Middle frontal gyrus (tissue), 1 donor: ENCODE data around the gene ZBTB22.

ENCODE experiments used
- DNase-seq: peaks from one replicate; pipeline ENCODE4 v3.0.0-alpha.2; 2015; ENCODE audit warnings: low spot score; ENCODE audit errors: extremely low spot score

The ZBTB22 gene

DNA sequence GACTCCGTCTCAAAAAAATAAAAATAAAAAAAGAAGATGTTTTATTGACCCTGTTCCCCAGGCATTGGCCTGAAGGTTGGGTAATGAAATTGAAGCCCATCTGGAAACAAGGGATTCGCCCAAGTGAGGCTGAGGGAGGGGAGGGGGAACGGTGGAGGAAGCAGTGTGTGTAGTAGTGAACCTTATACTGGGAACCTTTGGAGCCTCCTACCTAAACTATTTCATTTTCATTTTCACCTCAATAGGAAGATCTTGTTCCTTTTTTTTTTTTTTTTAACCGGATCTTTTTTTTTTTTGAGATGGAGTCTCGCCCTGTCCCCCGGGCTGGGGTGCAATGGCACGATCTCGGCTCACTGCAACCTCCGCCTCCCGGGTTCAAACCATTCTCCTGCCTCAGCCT lies 13.2 kb upstream of the ZBTB22 start:
- DNase-seq, result no peak

DNA sequence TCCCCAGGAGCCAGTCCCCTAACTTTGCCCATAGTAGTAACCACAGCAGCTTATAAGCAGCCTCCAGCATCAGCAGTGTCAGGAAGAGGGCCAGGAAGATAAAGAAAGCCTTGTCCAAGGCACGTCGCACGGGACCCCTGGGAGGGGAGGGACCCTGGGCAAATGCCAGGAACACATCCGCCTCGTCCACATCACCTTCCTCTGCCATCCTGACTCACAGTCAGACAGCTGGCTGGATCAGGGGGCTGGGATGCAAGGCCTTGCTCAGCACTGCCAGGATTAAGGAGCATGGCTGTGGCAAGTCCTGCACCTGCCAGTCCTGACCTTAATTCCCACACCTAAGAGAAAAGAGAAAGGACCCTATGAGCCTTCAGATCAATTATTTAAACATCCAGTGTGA lies 11.5 kb upstream of the ZBTB22 start:
- DNase-seq, result no peak

DNA sequence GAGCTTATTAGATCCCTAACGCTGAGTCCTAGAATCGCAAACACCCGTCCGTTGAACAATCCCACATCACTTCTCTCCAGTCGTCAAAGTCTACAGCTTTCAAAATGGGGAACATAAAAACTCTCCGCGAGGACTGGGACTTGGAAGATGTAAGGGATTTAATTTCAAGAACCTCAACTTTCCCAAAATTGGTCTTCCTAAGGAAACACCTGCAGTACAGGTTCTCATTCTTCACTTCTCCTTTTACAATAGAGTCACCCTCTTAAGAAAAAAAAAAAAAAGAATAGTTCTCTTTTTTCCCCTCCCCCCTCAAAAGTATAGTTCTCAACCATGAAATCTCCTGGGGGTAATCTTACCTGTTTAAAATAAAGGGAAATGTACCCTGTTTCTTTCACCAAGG lies 6.6 kb upstream of the ZBTB22 start:
- no peak for DNase-seq

DNA sequence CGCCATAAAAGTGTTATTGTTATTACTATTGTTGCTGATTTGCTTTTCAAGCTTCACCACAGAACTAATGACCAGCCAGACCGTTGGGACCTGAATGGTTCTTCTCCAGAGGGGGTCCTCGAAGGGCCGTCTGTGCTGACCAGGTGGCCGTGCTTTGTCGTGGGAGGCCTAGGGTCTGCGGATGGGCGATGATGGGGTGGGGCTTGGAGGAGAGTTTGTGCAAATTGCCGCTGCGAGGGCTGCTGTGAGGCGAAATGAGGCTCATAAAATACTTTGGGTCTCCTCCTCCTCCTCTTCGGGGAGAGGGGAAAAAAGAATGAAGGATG lies 6.0 kb upstream of the ZBTB22 start:
- DNase-seq, result no peak

DNA sequence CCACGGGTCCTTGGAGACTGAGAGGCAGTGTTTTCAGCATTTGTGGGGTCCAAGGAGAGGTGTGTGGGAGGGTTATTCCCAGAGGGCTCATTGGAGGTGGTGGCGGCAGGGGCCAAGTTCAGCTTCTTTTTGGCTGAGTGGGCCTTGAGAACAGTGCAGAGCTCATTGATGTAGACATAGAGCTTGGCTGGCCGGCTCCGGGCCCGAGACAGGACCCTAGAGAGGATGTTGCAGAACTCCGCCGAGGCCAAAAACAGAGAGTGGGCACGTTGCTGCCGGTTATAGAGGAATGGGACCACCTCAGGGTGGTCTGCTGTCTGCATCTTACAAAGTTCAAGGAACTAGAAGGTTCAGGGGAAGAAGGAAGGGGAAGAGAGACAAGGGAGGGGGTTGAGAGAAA lies 3.7 kb upstream of the ZBTB22 start:
- no peak for DNase-seq

DNA sequence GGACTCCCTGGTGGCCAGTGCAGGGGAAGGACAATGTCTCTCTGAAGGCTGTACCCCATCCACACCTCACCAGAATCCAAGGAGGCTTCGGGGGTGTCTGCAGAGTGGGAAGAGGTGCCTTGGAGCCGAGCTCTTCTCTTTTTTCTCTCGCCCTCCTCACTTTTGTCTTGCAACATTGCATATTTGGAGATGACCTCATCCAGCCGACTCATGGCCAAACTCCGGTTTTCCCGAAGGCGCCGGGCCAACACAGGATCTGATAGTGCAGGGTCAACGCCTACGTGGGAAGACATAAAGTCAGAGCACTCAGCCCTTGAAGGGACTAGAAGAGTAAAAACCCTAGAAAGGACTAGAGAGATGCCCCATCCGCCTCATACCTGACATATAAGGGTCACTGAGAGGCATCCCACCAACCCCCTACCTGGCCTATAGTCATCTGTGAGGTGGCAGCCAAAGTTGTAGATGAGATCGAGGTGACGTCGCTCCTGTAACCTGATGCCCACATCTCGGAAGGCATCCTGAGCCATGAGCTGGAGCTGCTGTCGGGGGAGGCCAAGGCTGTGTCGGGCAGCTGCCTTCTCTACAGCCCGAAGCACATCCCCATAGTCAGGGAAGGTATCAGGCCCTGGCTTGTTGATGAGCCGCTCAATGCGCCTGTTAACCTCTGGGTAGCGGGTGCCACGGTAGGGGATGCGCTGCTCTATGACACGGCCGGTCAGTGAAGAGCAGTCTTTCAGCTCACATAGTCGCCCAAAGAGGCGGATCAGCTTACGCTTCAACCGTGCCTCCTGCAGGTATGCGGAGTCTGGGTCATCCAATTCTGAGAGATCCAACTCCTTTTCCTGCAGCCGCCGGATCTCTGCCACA lies 3.0 kb upstream of the ZBTB22 start:
- DNase-seq, result no peak

DNA sequence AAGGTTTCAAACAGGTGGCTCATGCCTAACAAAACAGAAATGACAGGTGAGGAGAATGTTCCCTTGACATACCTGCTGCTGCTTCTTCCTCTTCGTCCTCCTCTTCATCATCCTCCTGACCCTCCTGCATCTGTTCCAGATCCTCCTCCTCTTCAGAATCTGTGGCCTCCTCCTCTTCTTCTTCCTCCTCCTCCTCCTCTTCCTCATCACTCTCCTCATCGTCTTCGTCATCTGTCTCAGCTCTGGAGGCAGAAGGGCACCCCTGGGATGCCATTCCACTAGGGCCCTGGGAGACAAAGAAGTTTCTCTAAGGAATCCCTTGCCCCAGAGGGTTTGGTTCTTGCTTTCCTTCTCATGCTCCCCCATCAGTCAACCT lies 2.4 kb upstream of the ZBTB22 start:
- no peak for DNase-seq

DNA sequence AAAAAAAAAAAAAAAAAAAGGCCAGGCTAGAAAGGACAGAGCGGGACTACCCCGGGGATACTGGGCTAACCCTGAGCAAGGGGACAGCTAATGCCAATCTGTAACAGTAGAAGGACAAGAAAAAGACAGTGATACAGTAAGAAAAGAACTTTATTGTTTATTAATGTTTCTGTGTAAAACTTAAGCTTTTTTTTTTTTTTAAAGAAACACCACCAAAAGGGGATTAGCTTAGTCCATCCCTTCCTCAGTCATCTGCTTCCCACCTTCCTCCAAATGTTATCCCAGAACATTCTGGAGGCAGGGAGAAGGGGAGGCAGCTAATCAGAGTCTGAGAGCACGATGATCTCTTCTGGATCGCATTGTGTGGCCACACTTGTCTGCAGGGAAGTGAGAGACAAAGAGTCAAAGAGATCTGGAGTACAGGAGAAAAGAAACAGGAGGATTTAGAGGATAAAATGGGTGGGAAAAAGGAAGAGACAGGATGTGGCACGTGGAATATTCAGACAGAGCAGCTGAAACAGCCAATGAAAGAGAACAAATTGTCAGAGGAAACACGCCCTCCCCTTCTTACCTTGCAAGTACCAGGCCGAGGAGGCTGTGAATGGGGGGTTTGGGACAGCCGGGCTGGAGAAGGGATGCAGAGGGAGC lies 1.0 kb upstream of the ZBTB22 start:
- no peak for DNase-seq

DNA sequence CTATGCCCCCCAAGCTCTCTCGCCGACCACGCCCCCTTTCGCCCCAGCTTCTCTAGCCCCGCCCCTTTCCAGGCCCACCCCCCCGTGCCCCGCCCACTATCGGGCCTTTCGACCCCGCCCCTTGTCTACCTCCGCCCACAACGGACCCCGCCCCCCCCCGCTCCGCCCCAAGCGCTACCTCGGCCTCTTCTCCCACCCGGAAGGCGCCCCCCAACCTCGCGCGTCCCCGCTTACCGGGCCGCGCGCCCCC lies 200 bp downstream of the ZBTB22 start:
- DNase-seq, result no peak

DNA sequence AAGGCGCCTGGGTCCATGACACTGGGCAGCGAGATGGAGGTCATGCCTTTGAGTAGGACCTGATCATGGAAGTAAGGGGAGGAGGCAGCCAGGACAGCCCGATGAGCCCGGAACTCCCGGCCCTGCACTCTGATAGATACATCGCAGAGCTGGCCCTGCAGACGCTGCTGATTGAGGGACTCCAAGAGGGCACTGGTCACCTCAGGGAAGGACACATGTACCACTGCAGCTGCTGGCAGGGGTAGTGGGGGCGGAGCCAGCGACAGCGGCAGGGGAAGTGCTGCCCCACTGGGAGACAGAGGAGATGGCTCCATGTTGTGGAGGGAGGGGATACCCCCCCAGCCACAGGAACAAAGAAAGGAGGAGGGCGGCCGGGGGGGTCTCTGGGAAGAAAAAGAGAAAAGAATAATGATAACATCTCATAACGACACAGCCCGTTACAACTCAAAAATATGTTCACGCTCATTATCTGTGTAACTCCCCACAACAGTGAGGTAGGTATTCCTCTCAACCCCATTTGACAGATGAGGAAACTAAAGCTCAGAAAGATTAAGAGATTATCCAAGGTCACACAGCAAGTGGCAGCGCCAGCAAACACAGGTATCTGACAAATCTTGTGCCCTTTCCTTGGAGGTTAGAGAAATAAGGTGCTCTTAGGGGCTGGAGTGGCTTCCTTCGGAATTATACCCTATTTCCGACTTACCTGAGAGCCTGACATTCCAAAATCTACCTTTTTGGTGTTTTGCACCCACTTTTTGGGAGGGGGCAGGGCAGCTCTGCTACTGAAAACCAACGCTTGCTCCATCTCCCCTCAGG lies 733 bp downstream of the ZBTB22 start:
- DNase-seq, result no peak

DNA sequence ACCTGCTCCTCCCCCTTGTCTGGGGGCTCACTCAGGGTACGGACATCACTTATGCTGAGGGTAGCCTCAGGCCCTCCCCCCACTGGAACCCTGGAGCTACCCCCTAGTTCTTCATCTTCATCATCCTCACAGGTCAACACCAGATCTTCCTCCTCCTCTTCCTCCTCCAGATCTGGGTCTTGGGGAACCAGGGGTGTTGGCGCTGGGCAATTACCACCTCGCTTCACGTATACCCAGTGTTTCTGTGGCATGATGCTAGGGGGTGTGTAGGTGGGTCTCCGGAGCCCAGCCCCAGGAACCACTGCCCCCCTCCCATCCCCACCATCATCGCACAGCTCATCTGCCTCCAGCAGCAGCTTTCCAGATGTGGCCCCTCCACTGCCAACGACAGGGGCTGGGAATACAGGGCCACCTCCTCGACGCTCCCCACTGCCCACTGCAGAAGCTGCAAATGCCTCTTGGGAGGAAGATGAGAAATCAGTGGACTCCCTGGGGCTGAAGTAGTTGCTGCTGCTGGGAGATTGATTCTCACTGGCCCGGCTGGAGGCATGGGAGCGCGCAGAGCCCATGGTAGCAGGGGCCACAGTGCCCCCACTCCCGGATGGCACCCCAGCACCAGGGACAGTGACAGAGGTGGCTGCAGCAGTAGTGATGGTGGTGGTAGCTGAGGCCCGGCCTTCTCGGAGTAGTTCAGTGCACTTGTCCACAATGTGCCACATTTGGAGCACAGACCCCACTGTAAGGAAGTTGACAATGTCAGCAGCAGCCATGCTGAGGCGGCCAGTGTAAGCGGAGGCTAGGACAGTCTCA lies 1.5 kb downstream of the ZBTB22 start:
- DNase-seq, result no peak

DNA sequence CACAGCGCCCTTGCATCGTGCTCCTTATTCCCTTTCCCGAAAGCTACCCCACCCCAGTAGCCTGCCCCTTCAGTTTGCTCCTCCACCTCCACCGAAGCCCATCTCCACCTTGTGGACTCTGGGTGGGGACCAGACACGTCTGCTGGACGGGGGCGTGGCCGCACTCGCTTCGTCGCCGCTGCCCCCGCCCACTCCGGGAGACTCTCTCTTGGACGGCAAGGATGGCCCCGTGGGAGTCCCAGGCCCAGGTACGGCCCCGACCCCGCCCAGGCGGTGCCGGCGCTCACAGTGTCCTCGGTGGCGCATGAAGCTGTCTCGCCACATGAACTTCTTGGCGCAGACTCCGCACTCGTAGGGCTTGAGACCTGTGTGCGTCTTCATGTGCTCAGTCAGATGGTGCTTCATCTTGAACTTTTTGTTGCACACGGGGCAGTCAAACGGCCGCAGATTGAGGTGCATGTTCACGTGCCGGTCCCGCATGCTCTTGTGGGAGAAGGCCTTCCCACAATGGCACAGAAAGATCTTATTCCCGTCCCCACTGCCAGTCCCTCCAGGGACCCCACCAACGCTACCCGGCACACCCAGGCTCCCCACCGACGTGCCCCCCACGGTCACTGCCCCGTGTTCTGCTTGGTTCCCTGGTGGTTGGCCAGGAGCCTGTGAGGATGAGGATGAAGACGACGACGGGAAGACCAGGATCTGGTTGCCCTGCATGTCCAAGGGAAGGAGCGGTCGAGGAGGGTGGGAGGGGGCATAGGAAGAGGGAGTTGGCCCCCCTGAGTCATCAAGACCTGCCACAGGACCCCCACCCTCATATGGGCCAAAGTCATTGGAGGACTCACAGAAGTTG lies 2.4 kb downstream of the ZBTB22 start:
- DNase-seq, result no peak

DNA sequence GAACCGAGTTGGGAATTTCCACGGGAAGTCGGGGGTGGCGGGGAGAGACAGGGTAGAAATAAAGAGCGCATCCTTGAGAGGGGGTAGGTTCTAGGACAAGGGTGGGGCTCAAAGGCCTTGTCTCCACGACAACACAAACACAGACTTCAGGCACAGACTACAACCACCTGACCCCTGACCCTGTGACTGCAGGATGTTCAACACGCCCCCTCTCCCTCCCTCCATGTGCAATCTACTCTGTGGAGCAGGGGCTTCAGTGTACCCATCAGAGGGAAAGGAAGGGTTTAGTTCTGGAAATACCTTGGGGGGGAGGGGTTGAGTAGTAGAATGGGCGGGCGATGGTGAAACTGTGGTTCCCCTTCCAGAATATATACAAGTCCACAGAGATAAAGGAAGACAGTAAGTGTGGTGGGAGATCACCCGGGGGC lies 3.0 kb downstream of the ZBTB22 start:
- DNase-seq, result no peak

DNA sequence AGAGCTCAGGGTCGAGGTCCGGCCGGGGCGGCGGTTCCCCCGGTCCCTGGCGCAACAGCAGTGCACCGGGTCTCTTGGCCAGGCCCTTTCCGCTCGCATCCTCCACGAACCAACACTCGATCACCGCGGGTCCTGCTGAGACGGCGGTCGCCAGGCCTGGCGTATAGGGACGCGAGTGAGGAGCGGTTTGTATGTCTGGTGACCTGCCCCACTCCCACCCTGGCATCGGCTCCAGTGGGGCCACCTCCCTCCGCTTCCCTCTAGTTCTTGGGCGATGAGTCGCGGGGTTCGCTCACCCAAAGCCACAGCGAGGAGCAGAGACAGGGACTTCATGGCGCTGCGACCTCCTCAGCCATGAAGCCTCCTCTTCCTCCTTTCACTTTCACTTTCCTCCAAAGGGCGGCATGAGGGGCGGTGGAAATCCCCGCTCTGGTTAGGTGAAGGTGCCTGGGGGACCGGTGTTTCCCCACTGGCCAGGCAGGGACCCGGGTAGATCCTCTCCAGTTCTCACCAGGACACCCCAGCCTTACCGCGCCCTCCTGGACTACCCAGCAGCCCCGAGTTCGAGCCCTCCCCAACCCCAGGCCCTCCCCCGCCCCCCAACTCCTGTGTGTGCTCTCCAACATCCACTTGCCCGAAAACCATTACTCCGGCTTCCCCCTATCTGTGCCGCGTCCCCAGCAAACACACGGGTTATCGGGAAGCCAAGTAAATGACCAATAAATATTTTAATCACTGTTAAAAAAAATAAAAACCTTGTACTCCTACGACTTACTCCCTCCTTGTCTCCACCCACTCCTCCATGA lies 3.6 kb downstream of the ZBTB22 start, which contains the start of gene TAPBP:
Gene TAPBP, minus strand, starts transcription at position 370 of the 806 bp plus-strand sequence. Its CDS starts 37 bp downstream, at position 333.
- peak; percentile 6 for DNase-seq

DNA sequence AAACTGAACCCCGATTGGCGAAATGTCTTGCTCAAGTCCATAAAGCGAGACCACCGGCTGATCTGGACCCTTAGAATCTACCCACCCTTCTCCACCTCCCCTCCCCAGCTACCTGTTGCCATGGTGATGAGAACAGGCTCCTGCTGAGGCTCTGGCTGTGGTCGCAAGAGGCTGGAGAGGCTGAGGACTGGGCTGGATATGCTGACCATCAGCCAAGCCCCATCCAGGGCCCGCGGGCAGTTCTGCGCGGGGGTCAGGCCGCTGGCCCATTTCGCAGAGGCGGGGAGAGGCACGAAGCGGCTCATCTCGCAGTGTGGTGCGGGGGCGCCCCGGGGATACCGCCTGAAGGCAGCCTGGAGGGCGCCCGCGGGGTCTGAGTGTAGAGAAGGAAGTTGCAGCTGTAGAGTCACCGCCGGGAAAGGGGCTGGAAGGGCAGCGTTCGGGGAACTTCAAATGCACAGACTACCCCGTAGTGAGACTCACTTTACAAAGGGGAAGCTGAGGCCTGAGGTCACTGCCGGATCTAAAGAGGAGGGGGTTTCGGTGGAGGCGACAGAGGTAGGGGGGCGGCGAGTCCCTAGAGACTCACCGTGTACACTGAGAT lies 4.3 kb downstream of the ZBTB22 start:
- no peak for DNase-seq

DNA sequence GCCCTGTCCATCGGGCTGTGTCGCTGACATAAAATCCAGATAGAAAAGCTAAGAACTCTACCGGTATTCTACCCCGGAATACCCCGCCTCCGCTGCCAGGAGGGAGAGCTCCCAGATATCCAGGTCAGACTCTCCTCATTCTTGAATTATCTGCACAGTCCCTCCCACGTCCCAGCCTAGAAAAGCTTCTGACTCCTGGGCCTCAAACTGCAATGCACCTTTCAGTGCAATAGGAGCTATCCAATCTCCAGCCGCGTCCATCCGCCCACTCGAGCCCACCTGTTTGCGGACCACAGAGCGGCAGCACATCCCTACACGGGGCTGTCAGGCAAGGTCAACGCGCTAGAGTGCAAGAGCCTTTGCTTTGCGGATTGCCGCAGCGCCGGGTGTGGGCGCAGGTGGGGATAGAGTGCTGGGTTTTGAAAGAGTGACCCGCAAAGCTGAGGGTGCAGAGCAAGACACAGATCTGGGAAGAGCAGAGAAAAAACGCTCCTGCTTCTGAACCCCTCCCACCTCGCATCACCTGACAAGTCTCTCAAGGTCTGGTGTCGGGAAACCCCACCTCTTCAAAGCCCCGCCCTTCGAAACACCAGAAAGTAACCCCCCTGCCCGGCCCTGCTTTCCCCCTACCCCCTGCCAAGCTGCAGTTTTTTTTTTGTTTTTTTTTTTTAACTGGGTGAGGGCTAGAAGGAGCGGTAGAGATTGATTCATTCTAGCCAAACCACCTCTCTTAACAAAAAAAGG lies 5.0 kb downstream of the ZBTB22 start:
- peak; percentile 42 for DNase-seq

DNA sequence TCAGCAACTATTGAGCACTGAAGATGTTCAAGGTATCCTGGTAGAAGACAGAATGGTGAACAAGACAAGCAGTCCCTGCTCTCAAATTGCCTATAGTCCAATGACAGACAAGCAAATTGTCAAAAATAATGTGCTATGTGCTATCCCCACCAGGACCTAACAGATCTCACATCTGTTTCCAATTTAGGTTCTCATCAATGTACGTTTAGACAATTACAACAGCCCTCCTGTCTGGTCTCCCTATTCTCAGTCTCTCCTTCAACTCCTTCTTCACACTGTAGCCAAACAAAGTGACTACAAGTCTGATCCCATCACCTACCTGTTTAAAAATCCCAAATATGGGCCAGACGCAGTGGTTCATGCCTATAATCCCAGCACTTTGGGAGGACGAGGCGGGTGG lies 11.2 kb downstream of the ZBTB22 start:
- DNase-seq, result no peak

DNA sequence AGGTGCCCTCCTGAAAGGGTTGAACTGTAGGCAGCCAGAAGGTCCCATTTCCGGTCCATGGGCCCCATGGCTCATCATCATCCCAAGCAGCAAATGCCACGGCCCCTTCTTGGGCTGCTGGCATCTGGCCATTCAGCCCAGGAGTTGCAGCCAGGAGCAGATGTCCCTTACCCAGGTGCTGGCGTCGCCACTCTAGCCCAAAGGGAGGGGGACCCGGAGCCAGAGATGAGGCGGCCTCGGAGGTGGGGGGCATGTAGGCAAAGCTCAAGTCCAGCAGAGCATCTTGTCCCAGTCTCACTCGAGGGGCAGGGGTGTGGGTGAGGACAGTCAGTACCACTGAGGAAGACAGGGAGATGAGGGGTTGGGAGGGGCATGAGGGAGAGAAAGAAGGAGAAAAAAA lies 12.5 kb downstream of the ZBTB22 start:
- no peak for DNase-seq

DNA sequence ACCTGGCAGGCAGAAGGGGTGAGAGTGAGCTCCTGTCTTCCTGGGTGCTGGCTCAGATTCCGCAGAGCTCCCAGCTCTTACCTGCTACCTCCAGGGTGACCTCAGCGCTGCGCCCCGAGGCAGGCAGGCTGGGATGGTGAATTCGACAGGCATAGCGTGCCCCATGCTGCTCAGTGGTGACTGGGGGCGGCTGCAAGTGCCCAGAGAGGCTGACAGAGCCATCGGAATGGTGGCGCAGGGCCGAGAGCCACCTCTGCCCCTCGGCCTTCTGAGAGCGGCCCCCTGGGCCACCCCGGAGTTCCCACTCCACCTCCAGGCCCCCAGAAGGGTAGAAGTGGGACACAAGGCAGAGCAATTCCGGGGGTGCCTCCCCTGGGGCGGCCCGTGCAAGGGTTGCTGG lies 13.3 kb downstream of the ZBTB22 start:
- DNase-seq, result no peak
